Measurements from ENCODE around the gene CLDN9.
A peak's percentile ranks its signal among the peaks of the same experiment; 100 is the strongest.

The CLDN9 gene

DNA sequence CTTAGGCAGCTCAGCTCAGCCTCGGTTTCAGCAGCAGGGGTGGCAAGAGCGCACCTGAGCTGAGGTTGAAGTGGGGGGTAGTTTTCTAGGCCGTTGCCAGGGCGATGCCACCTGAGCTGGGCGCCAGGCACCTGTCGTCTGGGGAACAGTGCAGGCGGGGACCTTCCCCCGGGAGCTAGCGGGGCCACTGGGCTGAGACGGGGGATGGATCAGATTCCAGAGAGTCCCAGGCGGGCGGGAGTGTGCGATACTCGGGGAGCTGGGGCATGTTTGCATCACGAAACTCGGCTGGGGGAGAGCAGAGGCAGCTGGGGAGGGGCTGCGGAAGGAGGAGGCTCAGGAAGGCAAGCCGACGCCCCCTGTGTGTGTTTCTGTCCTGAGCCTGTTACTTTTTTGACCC is 477 bp upstream of the CLDN9 start:
- Histone ChIP-seq H3K9ac (no peak overlapping the region), H3K79me2 (peaks cover 5% of the 10 kb centered on the region), H3K9me3 (ENCODE audit: control insufficient read depth, low read length) (no peaks in the 10 kb centered on the region), H3K4me3 (ENCODE audit: low read depth, low read length) (peak overlapping the region; percentile 27), H3K4me2 (ENCODE audit: low read length) (peak overlapping the region; percentile 69), H3K4me1 (peaks cover 43% of the 10 kb centered on the region), H3K36me3 (ENCODE audit: control insufficient read depth, insufficient read depth, low read length) (no peaks in the 10 kb centered on the region), H3K27ac (peak overlapping the region; percentile 98), H2AFZ (peak overlapping the region; percentile 83), H3K27me3 (ENCODE audit: control insufficient read depth, insufficient read depth, low read length) (no peaks in the 10 kb centered on the region)
- TF ChIP-seq, protein P1, sequence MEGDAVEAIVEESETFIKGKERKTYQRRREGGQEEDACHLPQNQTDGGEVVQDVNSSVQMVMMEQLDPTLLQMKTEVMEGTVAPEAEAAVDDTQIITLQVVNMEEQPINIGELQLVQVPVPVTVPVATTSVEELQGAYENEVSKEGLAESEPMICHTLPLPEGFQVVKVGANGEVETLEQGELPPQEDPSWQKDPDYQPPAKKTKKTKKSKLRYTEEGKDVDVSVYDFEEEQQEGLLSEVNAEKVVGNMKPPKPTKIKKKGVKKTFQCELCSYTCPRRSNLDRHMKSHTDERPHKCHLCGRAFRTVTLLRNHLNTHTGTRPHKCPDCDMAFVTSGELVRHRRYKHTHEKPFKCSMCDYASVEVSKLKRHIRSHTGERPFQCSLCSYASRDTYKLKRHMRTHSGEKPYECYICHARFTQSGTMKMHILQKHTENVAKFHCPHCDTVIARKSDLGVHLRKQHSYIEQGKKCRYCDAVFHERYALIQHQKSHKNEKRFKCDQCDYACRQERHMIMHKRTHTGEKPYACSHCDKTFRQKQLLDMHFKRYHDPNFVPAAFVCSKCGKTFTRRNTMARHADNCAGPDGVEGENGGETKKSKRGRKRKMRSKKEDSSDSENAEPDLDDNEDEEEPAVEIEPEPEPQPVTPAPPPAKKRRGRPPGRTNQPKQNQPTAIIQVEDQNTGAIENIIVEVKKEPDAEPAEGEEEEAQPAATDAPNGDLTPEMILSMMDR (IDR thresholded peaks at IDR 0.05), result no peak

DNA sequence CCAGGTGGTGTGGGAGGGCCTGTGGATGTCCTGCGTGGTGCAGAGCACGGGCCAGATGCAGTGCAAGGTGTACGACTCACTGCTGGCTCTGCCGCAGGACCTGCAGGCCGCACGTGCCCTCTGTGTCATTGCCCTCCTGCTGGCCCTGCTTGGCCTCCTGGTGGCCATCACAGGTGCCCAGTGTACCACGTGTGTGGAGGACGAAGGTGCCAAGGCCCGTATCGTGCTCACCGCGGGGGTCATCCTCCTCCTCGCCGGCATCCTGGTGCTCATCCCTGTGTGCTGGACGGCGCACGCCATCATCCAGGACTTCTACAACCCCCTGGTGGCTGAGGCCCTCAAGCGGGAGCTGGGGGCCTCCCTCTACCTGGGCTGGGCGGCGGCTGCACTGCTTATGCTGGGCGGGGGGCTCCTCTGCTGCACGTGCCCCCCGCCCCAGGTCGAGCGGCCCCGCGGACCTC is 798 bp downstream of the CLDN9 start:
- H3K4me1 ChIP-seq, result peaks cover 44% of the 10 kb centered on the region
- TF ChIP-seq, protein P1 (IDR thresholded peaks at IDR 0.05), result no peak
- peak overlapping the region; percentile 98 for H3K27ac ChIP-seq

DNA sequence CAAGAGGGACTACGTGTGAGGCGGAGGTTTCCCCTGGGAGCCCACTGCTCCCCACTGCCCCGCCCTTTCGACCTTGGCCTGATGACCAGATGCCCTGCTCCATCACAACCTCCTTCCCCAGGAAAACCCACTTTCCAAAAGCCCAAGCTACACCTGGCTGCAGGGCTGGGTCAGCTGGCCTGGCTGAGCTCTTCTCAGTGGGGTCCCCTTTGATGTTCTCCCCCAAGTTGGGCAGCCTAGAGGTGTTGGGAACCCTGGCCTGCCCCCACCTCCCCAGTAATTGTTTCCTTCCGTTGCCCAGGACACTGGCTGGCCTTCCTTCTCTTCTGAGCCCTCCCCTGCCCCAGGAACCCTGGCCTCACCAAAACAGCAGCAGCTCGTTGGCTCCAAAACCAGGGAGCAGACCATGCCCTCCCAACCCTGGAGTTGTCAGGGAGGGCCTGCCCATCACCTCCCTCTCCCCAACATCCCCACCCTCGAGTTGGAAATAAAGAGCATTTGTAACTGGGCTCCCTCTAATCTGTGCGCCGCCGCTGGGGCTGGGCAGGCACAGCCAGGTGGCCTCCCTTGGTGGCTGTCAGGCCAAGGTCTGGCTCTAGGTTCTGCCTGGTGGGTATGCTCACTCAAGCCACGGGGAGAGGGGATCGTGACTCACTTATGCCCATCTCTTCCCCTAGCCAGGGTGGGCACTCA is 1.4 kb downstream of the CLDN9 start:
- no peak overlapping the region for H3K27ac ChIP-seq
- H3K27me3 ChIP-seq (ENCODE audit: control insufficient read depth, insufficient read depth, low read length), result no peaks in the 10 kb centered on the region
- H3K4me1 ChIP-seq, result peaks cover 38% of the 10 kb centered on the region

More for the DNA sequence above, 798 bp downstream of the CLDN9 start:
- H3K79me2 ChIP-seq, result peaks cover 4% of the 10 kb centered on the region
- no peak overlapping the region for H3K9ac ChIP-seq
- no peaks in the 10 kb centered on the region for H3K9me3 ChIP-seq (ENCODE audit: control insufficient read depth, low read length)
- no peak overlapping the region for H2AFZ ChIP-seq
- H3K27me3 ChIP-seq (ENCODE audit: control insufficient read depth, insufficient read depth, low read length), result no peaks in the 10 kb centered on the region
- no peak overlapping the region for H3K4me2 ChIP-seq (ENCODE audit: low read length)
- H3K4me3 ChIP-seq (ENCODE audit: low read depth, low read length), result no peak overlapping the region
- H3K36me3 ChIP-seq (ENCODE audit: control insufficient read depth, insufficient read depth, low read length), result no peaks in the 10 kb centered on the region

DNA sequence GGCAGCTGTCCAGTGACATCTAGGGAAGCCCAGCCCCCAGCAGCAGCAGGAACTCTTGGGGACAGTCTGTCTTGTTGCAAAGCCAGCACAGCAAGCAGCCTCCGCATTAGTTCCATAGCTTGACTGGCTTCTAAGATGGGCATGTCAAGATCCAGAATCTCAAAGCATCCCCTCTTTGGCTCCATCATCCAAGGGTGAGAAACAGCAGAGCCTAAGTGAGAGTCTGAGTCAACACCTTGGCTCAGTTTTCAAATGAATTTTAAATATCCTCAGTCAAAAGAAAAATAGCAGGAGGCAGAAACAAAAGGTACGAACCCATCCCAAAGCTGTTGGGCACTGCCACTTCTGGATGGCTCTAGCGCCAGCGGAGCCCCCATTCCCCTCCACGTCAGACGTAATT is 2.2 kb downstream of the CLDN9 start:
- Histone ChIP-seq H3K9ac (no peak overlapping the region), H3K4me2 (ENCODE audit: low read length) (no peak overlapping the region), H3K27me3 (ENCODE audit: control insufficient read depth, insufficient read depth, low read length) (no peaks in the 10 kb centered on the region), H2AFZ (no peak overlapping the region), H3K4me3 (ENCODE audit: low read depth, low read length) (no peak overlapping the region), H3K27ac (no peak overlapping the region), H3K9me3 (ENCODE audit: control insufficient read depth, low read length) (no peaks in the 10 kb centered on the region), H3K79me2 (peaks cover 3% of the 10 kb centered on the region), H3K4me1 (peaks cover 31% of the 10 kb centered on the region), H3K36me3 (ENCODE audit: control insufficient read depth, insufficient read depth, low read length) (no peaks in the 10 kb centered on the region)
- TF ChIP-seq, protein P1 (IDR thresholded peaks at IDR 0.05), result no peak

More for the DNA sequence above, 1.4 kb downstream of the CLDN9 start:
- peaks cover 3% of the 10 kb centered on the region for H3K79me2 ChIP-seq
- H3K36me3 ChIP-seq (ENCODE audit: control insufficient read depth, insufficient read depth, low read length), result no peaks in the 10 kb centered on the region
- no peaks in the 10 kb centered on the region for H3K9me3 ChIP-seq (ENCODE audit: control insufficient read depth, low read length)
- H3K4me3 ChIP-seq (ENCODE audit: low read depth, low read length), result no peak overlapping the region
- no peak overlapping the region for H3K9ac ChIP-seq
- TF ChIP-seq, protein P1 (IDR thresholded peaks at IDR 0.05), result no peak
- H2AFZ ChIP-seq, result no peak overlapping the region
- no peak overlapping the region for H3K4me2 ChIP-seq (ENCODE audit: low read length)

Data from parathyroid adenoma (tissue), 2 donors.